HG02571 (cell line): ENCODE data around the gene CCSER1.

Source experiments
- ATAC-seq: cut with Tn5 transposase; IDR thresholded peaks from one replicate; pipeline ENCODE4 v1.9.1; 2021; ENCODE audit warnings: mild to moderate bottlenecking, moderate library complexity; ENCODE audit not compliant: unreplicated experiment

The CCSER1 gene

GRCh38 chr4:90127223-90127705 lies at the start of gene CCSER1:
Gene CCSER1, plus strand, starts transcription at chr4:90127394.
- ATAC-seq: peak; percentile 67

- ATAC-seq: no peak
These were observed 48.8 kb upstream of the CCSER1 start for GRCh38 chr4:90078440-90078839.

GRCh38 chr4:90080116-90080515 lies 47.1 kb upstream of the CCSER1 start:
- ATAC-seq: no peak

- ATAC-seq: no peak
These were observed 45.6 kb upstream of the CCSER1 start for GRCh38 chr4:90081432-90082144.

GRCh38 chr4:90082449-90082848 lies 44.7 kb upstream of the CCSER1 start:
- no peak for ATAC-seq

- no peak for ATAC-seq
These were observed 42.8 kb upstream of the CCSER1 start for GRCh38 chr4:90084277-90084966.

- no peak for ATAC-seq
These were observed 42.3 kb upstream of the CCSER1 start for GRCh38 chr4:90084967-90085295.

GRCh38 chr4:90093526-90093925 lies 33.7 kb upstream of the CCSER1 start:
- no peak for ATAC-seq

- no peak for ATAC-seq
These were observed 32.2 kb upstream of the CCSER1 start for GRCh38 chr4:90095000-90095399.

- ATAC-seq: no peak
These were observed 27.4 kb upstream of the CCSER1 start for GRCh38 chr4:90099812-90100211.

GRCh38 chr4:90103991-90104390 lies 23.2 kb upstream of the CCSER1 start:
- no peak for ATAC-seq

GRCh38 chr4:90105274-90105673 lies 21.9 kb upstream of the CCSER1 start:
- ATAC-seq: no peak

- no peak for ATAC-seq
These were observed 14.5 kb upstream of the CCSER1 start for GRCh38 chr4:90112715-90113114.

GRCh38 chr4:90113881-90114457 lies 13.2 kb upstream of the CCSER1 start:
- no peak for ATAC-seq

GRCh38 chr4:90118527-90119195 lies 8.5 kb upstream of the CCSER1 start:
- peak; percentile 79 for ATAC-seq

GRCh38 chr4:90120037-90120436 lies 7.2 kb upstream of the CCSER1 start:
- ATAC-seq: no peak

- no peak for ATAC-seq
These were observed 6.4 kb upstream of the CCSER1 start for GRCh38 chr4:90120815-90121214.

GRCh38 chr4:90121676-90122354 lies 5.4 kb upstream of the CCSER1 start:
- ATAC-seq: no peak

- no peak for ATAC-seq
These were observed 4.8 kb upstream of the CCSER1 start for GRCh38 chr4:90122355-90122748.

GRCh38 chr4:90124276-90124675 lies 2.9 kb upstream of the CCSER1 start:
- no peak for ATAC-seq

- no peak for ATAC-seq
These were observed 389 bp upstream of the CCSER1 start for GRCh38 chr4:90126805-90127204.
